ENCODE measurements around the gene AGAP2.

DNA sequence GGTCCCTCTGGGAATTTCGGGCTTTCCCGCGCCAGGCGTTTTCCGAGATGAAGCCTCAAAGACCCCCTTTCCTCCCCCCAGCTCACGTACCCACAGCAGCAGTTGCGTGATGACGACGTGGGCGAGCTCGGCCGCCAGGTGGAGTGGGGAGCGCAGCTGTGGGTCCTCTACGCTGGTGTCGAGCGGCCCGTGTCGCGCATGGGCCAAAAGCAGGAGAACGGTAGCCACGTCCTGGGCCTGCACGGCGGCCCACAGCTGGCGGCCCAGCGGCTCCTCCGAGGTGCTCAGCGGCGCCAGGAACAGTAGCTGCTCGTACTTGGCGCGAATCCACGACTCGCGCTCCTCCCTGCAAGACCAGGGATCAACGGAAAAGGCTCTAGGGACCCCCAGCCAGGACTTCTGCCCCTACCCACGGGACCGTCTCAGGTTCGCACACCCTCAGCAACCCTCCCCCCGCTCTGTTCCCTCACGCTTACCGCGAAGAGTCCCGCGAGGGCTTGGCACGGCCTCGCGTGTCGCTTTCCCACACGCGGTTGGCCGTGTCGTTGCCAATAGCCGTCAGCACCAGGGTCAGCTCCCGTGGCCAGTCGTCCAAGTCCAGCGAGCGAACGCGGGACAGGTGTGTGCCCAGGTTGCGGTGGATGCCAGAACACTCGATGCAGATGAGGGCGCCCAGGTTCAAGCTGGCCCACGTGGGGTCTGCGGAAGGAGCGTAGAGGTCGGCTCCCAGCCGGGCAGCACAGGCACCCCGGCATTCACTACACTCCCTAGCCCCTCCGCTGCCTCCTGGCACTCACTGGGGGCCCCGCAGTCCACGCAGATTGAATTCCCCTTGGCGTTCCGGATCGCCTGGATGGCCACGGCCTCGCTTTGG is 11.4 kb downstream of the AGAP2 start:
- no peak for TF ChIP-seq CTCF (IDR thresholded peaks at IDR 0.05)
- TF ChIP-seq EZH2 (IDR thresholded peaks at IDR 0.05; ENCODE audit: borderline replicate concordance, insufficient read depth, low read depth, low read length, poor library complexity, severe bottlenecking) = no peak
